ENCODE measurements around the gene ZNF800. TPM values are rescaled to one million over a fixed set of nuclear protein-coding genes. Genes with fewer than 3 reads are reported as not detected.

Gene ZNF800
- total RNA-seq, 2 experiments from 2014 or later: 73.9 to 78.9 TPM

GRCh38 chr7:127362364-127363027 is 30.0 kb downstream of the ZNF800 start:
- H3K27ac ChIP-seq (ENCODE audit: low read depth in 1 of 2, low read length in 2 of 2): no peak overlapping the region
- no peaks in the 10 kb centered on the region for H3K4me1 ChIP-seq (ENCODE audit: insufficient read depth, low read length)
- Mint-ChIP-seq H3K27ac (no peak overlapping the region), H3K36me3 (ENCODE audit: low read depth) (peaks cover 29% of the 10 kb centered on the region), H3K9me3 (no peaks in the 10 kb centered on the region), H3K4me3 (no peak overlapping the region), H3K4me1 (ENCODE audit: low read depth) (peaks cover 35% of the 10 kb centered on the region), H3K27me3 (no peaks in the 10 kb centered on the region)
- no peaks in the 10 kb centered on the region for H3K9me3 ChIP-seq (ENCODE audit: control insufficient read depth in 1 of 2, insufficient read depth in 1 of 2, low read length in 2 of 2)
- CTCF ChIA-PET: interaction anchor here (1.7 kb wide), 1 partner anchor 15 kb away, joined by 6 read pairs; no protein-coding TSS in a partner anchor
- intact Hi-C loops (cut with DNase I, micrococcal nuclease): no loop called here
- H3K4me3 ChIP-seq (ENCODE audit: low read length): no peak overlapping the region
- DNase-seq (no peak), ATAC-seq (ENCODE audit: poor library complexity) (no peak)
- TF ChIP-seq CTCF (IDR thresholded peaks at IDR 0.05): no peak
- POLR2A ChIA-PET: no interaction called here
- H3K36me3 ChIP-seq (ENCODE audit: insufficient read depth, low read length): peaks cover 43% of the 10 kb centered on the region
- no peaks in the 10 kb centered on the region for H3K27me3 ChIP-seq (ENCODE audit: control insufficient read depth in 1 of 2, insufficient read depth in 2 of 2, low read length in 2 of 2)

- Mint-ChIP-seq H3K4me3 (no peak overlapping the region), H3K27me3 (no peaks in the 10 kb centered on the region), H3K9me3 (no peaks in the 10 kb centered on the region), H3K36me3 (ENCODE audit: low read depth) (peaks cover 32% of the 10 kb centered on the region), H3K4me1 (ENCODE audit: low read depth) (peaks cover 33% of the 10 kb centered on the region), H3K27ac (no peak overlapping the region)
- ChIA-PET POLR2A (no interaction called here), CTCF (interaction anchor here (1.7 kb wide), 1 partner anchor 14 kb away, joined by 6 read pairs; no protein-coding TSS in a partner anchor)
- no peak for ATAC-seq (ENCODE audit: poor library complexity)
- TF ChIP-seq CTCF (IDR thresholded peaks at IDR 0.05): no peak
- Histone ChIP-seq H3K4me3 (ENCODE audit: low read length) (no peak overlapping the region), H3K4me1 (ENCODE audit: insufficient read depth, low read length) (no peaks in the 10 kb centered on the region), H3K27ac (ENCODE audit: low read depth in 1 of 2, low read length in 2 of 2) (no peak overlapping the region), H3K36me3 (ENCODE audit: insufficient read depth, low read length) (peaks cover 45% of the 10 kb centered on the region), H3K27me3 (ENCODE audit: control insufficient read depth in 1 of 2, insufficient read depth in 2 of 2, low read length in 2 of 2) (no peaks in the 10 kb centered on the region), H3K9me3 (ENCODE audit: control insufficient read depth in 1 of 2, insufficient read depth in 1 of 2, low read length in 2 of 2) (no peaks in the 10 kb centered on the region)
- intact Hi-C loops (cut with DNase I, micrococcal nuclease): no loop called here
- DNase-seq: no peak
These were observed 30.8 kb downstream of the ZNF800 start for GRCh38 chr7:127361736-127362135.

GRCh38 chr7:127359011-127359410 is 33.5 kb downstream of the ZNF800 start:
- Mint-ChIP-seq H3K4me3 (no peak overlapping the region), H3K9me3 (no peaks in the 10 kb centered on the region), H3K27me3 (no peaks in the 10 kb centered on the region), H3K4me1 (ENCODE audit: low read depth) (peaks cover 16% of the 10 kb centered on the region), H3K36me3 (ENCODE audit: low read depth) (peaks cover 50% of the 10 kb centered on the region), H3K27ac (no peak overlapping the region)
- intact Hi-C loops (cut with DNase I, micrococcal nuclease): no loop called here
- TF ChIP-seq CTCF (IDR thresholded peaks at IDR 0.05): no peak
- peak overlapping the region in 1 of 2 donors; percentile 34 for H3K27ac ChIP-seq (ENCODE audit: low read depth in 1 of 2, low read length in 2 of 2)
- peaks cover 36% of the 10 kb centered on the region for H3K36me3 ChIP-seq (ENCODE audit: insufficient read depth, low read length)
- H3K4me1 ChIP-seq (ENCODE audit: insufficient read depth, low read length): no peaks in the 10 kb centered on the region
- POLR2A ChIA-PET: interaction anchor here (1.1 kb wide), 1 partner anchor 11 kb away, joined by 3 read pairs; no protein-coding TSS in a partner anchor
- ATAC-seq (ENCODE audit: poor library complexity) (no peak), DNase-seq (no peak)
- H3K9me3 ChIP-seq (ENCODE audit: control insufficient read depth in 1 of 2, insufficient read depth in 1 of 2, low read length in 2 of 2): no peaks in the 10 kb centered on the region
- no peaks in the 10 kb centered on the region for H3K27me3 ChIP-seq (ENCODE audit: control insufficient read depth in 1 of 2, insufficient read depth in 2 of 2, low read length in 2 of 2)
- H3K4me3 ChIP-seq (ENCODE audit: low read length): no peak overlapping the region
- CTCF ChIA-PET: interaction anchor here (1.0 to 1.4 kb wide), 2 partner anchors 10 to 11 kb away, joined by 3 read pairs; no protein-coding TSS in a partner anchor

Measured in CD4-positive, alpha-beta T cell (primary cell).